CD14-positive monocyte (primary cell): Measurements from ENCODE around the gene SGMS1. TPM values are rescaled to one million over a fixed set of nuclear protein-coding genes. Genes with fewer than 3 reads are reported as not detected.
"Not testable (repeated sequence)": the region's sequence is repeated elsewhere in the genome, so short reads cannot be mapped to it uniquely, and the experiment has no call there.

ENCODE experiments used
- DNase-seq, 3 donors: peaks; one replicate each; pipeline ENCODE4 v3.0.0-alpha.2; 2011 to 2022
- H2AFZ ChIP-seq: 2 replicates; pipeline ENCODE4 v1.6.0; 2012; ENCODE audit warnings: mild to moderate bottlenecking, low read depth, low read length, inconsistent platforms; ENCODE audit not compliant: insufficient read depth, poor library complexity, severe bottlenecking
- H3K27ac ChIP-seq, 2 donors: 1 replicate in 1 of 2; 2 replicates in 1 of 2; pipeline ENCODE4 v1.5.1; 2012 to 2013; ENCODE audit warnings: low read length in 2 of 2, control low read depth in 1 of 2, inconsistent platforms in 1 of 2, low read depth in 1 of 2, mild to moderate bottlenecking in 1 of 2
- H3K27me3 ChIP-seq, 2 donors: one replicate each; pipeline versions ENCODE4 v1.6.0 to v1.6.1; 2011 to 2013; ENCODE audit warnings: low read length in 2 of 2; ENCODE audit not compliant: control insufficient read depth in 2 of 2, insufficient read depth in 2 of 2
- H3K36me3 ChIP-seq, 2 donors: replicated peaks in 1 of 2; 1 replicate in 1 of 2; 2 replicates in 1 of 2; pipeline versions ENCODE4 v1.5.1 to v1.6.1; 2012 to 2013; ENCODE audit warnings: low read length in 2 of 2, control low read depth in 1 of 2, inconsistent platforms in 1 of 2, mild to moderate bottlenecking in 1 of 2; ENCODE audit not compliant: insufficient read depth in 2 of 2, control insufficient read depth in 1 of 2
- H3K4me1 ChIP-seq, 2 donors: 1 replicate in 1 of 2; 2 replicates in 1 of 2; pipeline versions ENCODE4 v1.5.1 to v1.6.1; 2012 to 2013; ENCODE audit warnings: low read length in 2 of 2, control low read depth in 1 of 2, inconsistent platforms in 1 of 2, mild to moderate bottlenecking in 1 of 2, moderate library complexity in 1 of 2; ENCODE audit not compliant: insufficient read depth in 2 of 2, control insufficient read depth in 1 of 2
- H3K4me2 ChIP-seq: replicated peaks from 2 replicates; pipeline ENCODE3; 2012; ENCODE audit warnings: low read length, moderate library complexity, mild to moderate bottlenecking; ENCODE audit not compliant: poor library complexity, severe bottlenecking; ENCODE audit errors: extremely low read depth
- H3K4me3 ChIP-seq, 3 experiments: fragments of 200-600 bp in 1 of 3; sonication (generic) in 1 of 3; replicated peaks in 1 of 3; 1 replicate in 2 of 3; 2 replicates in 1 of 3; pipeline ENCODE4 v1.5.1; 2011 to 2013; ENCODE audit warnings: low read length in 3 of 3, mild to moderate bottlenecking in 3 of 3, control low read depth in 2 of 3, low read depth in 2 of 3, inconsistent platforms in 1 of 3, moderate library complexity in 1 of 3
- H3K79me2 ChIP-seq: 2 replicates; pipeline ENCODE4 v1.6.0; 2012; ENCODE audit warnings: mild to moderate bottlenecking, control low read depth, inconsistent platforms, low read length, moderate library complexity; ENCODE audit not compliant: insufficient read depth
- H3K9ac ChIP-seq: 2 replicates; pipeline ENCODE4 v1.6.0; 2017; ENCODE audit warnings: low read length, mild to moderate bottlenecking; ENCODE audit not compliant: insufficient read depth, poor library complexity, severe bottlenecking
- H3K9me3 ChIP-seq, 2 donors: replicated peaks in 1 of 2; 1 replicate in 1 of 2; 2 replicates in 1 of 2; pipeline versions ENCODE4 v1.5.1 to v1.6.1; 2012 to 2013; ENCODE audit warnings: low read length in 2 of 2, control low read depth in 1 of 2; ENCODE audit not compliant: control insufficient read depth in 1 of 2, insufficient read depth in 1 of 2
- H4K20me1 ChIP-seq: 2 replicates; pipeline ENCODE4 v1.6.0; 2012; ENCODE audit warnings: mild to moderate bottlenecking, low read length, control low read depth, moderate library complexity; ENCODE audit not compliant: insufficient read depth
- H3K27ac Mint-ChIP-seq, 7 donors: one replicate each; pipeline ENCODE4 v1.8.0; 2020; ENCODE audit warnings: mild to moderate bottlenecking in 7 of 7, mixed read lengths in 7 of 7, moderate library complexity in 6 of 7, inconsistent platforms in 2 of 7
- H3K27me3 Mint-ChIP-seq, 3 donors: one replicate each; pipeline ENCODE4 v1.8.0; 2021 to 2022; ENCODE audit warnings: low read depth in 3 of 3, mild to moderate bottlenecking in 3 of 3, mixed read lengths in 3 of 3, moderate library complexity in 3 of 3, inconsistent platforms in 1 of 3
- H3K36me3 Mint-ChIP-seq, 2 donors: one replicate each; pipeline ENCODE4 v1.8.0; 2020; ENCODE audit warnings: mixed read lengths in 2 of 2, inconsistent platforms in 1 of 2, mild to moderate bottlenecking in 1 of 2
- H3K4me1 Mint-ChIP-seq: one replicate; pipeline ENCODE4 v1.8.0; 2020; ENCODE audit warnings: mild to moderate bottlenecking, mixed read lengths
- H3K4me3 Mint-ChIP-seq, 2 donors: one replicate each; pipeline ENCODE4 v1.8.0; 2020; ENCODE audit warnings: mild to moderate bottlenecking in 2 of 2, mixed read lengths in 2 of 2, moderate library complexity in 1 of 2
- H3K9me3 Mint-ChIP-seq, 7 donors: one replicate each; pipeline ENCODE4 v1.8.0; 2020 to 2022; ENCODE audit warnings: mixed read lengths in 7 of 7, mild to moderate bottlenecking in 6 of 7, moderate library complexity in 6 of 7, inconsistent platforms in 2 of 7
- WGBS: methylation state at CpG from one replicate; pipeline ENCODE4 v1.1.5; 2013; ENCODE audit warnings: missing lambda C conversion rate; ENCODE audit not compliant: insufficient coverage; 5-methylcytosine and 5-hydroxymethylcytosine counted together
- intact Hi-C, 2 donors: fragments of 100-400 bp; cut with micrococcal nuclease; formaldehyde crosslinking; loops; one replicate each; pipeline versions ENCODE4 v1.15.0 to v1.15.1; 2023
- polyA plus RNA-seq, 3 donors: library from polyadenylated mRNA; depleted of rRNA in 1 of 3; unstranded in 2 of 3; stranded (reverse) in 1 of 3; fragments of 300-500 nt in 2 of 3; fragments of >200 nt in 1 of 3; fragmentation: Illumina TruSeq in 2 of 3; gene quantifications; 1 replicate in 2 of 3; 2 replicates in 1 of 3; pipeline ENCODE4 v1.2.3, GENCODE V29; 2012 to 2021
- TF ChIP-seq, protein P1 (sequence below): fragments of 200-600 bp; IDR thresholded peaks from one replicate; pipeline ENCODE4 v1.8.0; 2022; ENCODE audit warnings: antibody characterized with exemption, mild to moderate bottlenecking

Gene SGMS1
- polyA plus RNA-seq, 3 donors = 19.5 to 20.6 (median 20.4) TPM

DNA sequence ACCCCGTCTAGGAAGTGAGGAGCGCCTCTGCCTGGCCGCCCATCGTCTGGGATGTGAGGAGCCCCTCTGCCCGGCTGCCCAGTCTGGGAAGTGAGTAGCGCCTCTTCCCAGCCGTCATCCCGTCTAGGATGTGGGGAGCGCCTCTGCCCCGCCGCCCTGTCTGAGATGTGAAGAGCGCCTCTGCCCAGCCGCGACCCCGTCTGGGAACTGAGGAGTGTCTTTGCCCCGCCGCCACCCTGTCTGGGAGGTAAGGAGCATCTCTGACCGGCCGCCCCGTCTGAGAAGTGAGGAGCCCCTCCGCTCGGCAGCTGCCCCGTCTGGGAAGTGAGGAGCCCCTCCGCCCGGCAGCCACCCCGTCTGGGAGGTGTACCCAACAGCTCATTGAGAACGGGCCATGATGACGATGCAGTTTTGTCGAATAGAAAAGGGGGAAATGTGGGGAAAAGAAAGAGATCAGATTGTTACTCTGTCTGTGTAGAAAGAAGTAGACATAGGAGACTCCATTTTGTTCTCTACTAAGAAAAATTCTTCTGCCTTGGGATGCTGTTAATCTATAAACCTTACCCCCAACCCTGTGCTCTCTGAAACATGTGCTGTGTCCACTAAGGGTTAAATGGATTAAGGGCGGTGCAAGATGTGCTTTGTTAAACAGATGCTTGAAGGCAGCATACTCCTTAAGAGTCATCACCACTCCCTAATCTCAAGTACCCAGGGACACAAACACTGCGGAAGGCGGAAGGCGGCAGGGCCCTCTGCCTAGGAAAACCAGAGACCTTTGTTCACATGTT is 267.9 kb downstream of the SGMS1 start:
- H3K9me3 ChIP-seq, H2AFZ ChIP-seq, H3K9ac ChIP-seq, H3K27me3 Mint-ChIP-seq, H3K4me2 ChIP-seq, H3K27ac ChIP-seq, H3K27me3 ChIP-seq, H3K4me1 Mint-ChIP-seq, H3K27ac Mint-ChIP-seq, H3K4me1 ChIP-seq, intact Hi-C loops, DNase-seq, H3K36me3 ChIP-seq, H3K4me3 Mint-ChIP-seq, H3K4me3 ChIP-seq: not testable (repeated sequence)
- peaks cover 17 to 19% of the 10 kb centered on the region in 2 donors for H3K36me3 Mint-ChIP-seq
- Histone ChIP-seq H4K20me1 (peaks cover 61% of the 10 kb centered on the region), H3K79me2 (peaks cover 49% of the 10 kb centered on the region)
- H3K9me3 Mint-ChIP-seq = peaks cover 8 to 26% (median 13%) of the 10 kb centered on the region in 7 donors
- WGBS = over 99% methylated on average over 18 of the region's 33 CpGs

DNA sequence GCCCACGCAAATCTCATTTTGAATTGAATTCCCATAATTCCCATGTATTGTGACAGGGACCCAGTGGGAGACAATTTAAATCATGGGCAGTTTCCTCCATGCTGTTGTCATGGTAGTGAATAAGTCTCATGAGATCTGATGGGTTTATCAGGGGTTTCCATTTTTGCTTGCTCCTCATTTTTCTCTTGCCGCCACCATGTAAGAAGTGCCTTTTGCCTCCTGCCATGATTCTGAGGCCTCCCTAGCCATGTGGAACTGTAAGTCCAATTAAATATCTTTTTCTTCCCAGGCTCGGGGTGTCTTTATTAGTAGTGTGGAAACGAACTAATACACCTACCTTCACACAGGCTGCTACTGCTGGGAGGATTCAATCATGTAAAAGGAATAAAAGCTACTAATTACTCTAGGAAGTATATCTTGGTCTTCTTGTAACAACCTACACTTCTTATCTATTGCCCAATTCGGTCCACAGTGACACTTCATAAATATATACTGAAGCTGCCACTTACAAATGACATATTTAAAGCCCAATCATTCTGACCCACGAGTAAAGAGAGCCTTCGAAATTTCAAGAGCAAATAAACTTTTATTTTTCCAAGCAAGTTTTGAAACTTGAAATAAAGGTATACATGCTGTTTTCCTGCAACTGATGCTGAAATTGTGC is 272.1 kb downstream of the SGMS1 start:
- H3K4me1 Mint-ChIP-seq = peaks cover 17% of the 10 kb centered on the region
- no peak overlapping the region for H3K4me3 ChIP-seq
- no peak for DNase-seq
- H3K4me3 Mint-ChIP-seq = no peak overlapping the region
- no peak overlapping the region for H3K4me2 ChIP-seq
- H3K9me3 Mint-ChIP-seq = peaks cover 19 to 50% (median 25%) of the 10 kb centered on the region in 7 donors
- intact Hi-C loops = no loop called here
- H4K20me1 ChIP-seq = peaks cover 58% of the 10 kb centered on the region
- no peak overlapping the region for H3K27ac Mint-ChIP-seq
- TF ChIP-seq, protein P1, sequence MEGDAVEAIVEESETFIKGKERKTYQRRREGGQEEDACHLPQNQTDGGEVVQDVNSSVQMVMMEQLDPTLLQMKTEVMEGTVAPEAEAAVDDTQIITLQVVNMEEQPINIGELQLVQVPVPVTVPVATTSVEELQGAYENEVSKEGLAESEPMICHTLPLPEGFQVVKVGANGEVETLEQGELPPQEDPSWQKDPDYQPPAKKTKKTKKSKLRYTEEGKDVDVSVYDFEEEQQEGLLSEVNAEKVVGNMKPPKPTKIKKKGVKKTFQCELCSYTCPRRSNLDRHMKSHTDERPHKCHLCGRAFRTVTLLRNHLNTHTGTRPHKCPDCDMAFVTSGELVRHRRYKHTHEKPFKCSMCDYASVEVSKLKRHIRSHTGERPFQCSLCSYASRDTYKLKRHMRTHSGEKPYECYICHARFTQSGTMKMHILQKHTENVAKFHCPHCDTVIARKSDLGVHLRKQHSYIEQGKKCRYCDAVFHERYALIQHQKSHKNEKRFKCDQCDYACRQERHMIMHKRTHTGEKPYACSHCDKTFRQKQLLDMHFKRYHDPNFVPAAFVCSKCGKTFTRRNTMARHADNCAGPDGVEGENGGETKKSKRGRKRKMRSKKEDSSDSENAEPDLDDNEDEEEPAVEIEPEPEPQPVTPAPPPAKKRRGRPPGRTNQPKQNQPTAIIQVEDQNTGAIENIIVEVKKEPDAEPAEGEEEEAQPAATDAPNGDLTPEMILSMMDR = no peak
- peaks cover 28 to 33% of the 10 kb centered on the region in 2 donors for H3K36me3 Mint-ChIP-seq
- no peaks in the 10 kb centered on the region for H3K27me3 ChIP-seq
- peaks cover 13 to 24% of the 10 kb centered on the region in 2 donors for H3K9me3 ChIP-seq
- H2AFZ ChIP-seq = no peak overlapping the region
- H3K9ac ChIP-seq = no peak overlapping the region
- H3K36me3 ChIP-seq = peaks cover 0 to 7% of the 10 kb centered on the region in 2 donors
- no peaks in the 10 kb centered on the region for H3K27me3 Mint-ChIP-seq
- 100% methylated on average over 1 of the region's 7 CpGs for WGBS
- H3K79me2 ChIP-seq = peaks cover 50% of the 10 kb centered on the region
- no peaks in the 10 kb centered on the region for H3K4me1 ChIP-seq
- no peak overlapping the region for H3K27ac ChIP-seq
